SHP77 treated with DMSO at 0.1 percent for 48 hours (cell line): ENCODE measurements around the gene BIRC5.
"Not testable (repeated sequence)": the region's sequence is repeated elsewhere in the genome, so short reads cannot be mapped to it uniquely, and the experiment has no call there.

Source experiments
- DNase-seq: peaks from one replicate; lab custom pipeline; 2025; lab: John Stamatoyannopoulos, UW

Gene BIRC5

DNA sequence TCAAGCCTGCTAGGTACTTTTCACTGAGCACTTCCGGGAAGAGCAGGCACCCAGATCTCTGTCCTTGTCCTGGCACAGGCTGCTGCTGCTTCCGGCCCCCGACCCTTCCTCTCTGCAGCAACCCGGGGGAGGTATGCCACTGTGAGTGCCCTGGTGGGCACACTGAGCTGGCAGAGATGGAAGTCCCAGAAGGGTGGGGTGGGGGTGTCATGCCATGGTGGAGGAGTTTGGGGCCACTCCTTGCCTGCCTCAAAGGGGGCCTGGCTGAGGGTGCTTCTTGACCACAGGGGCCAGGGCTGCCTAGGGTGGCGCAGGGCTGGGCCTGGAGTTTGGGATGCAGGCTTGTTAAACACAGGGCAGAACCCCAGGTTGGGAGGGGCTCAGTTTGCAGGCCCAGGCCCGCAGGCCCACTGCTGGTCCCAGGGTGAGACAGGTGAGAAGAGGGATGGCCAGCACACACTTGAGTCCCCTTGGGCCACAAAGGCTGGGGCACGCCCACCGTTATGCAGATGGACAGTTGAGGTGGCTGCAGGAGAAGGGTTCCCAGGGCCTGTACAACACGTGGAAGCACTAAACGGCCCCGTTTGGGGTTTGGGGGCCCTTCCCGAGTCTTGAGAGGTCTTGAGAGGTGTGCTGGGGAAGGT is 26.1 kb downstream of the BIRC5 start:
- DNase-seq = no peak

DNA sequence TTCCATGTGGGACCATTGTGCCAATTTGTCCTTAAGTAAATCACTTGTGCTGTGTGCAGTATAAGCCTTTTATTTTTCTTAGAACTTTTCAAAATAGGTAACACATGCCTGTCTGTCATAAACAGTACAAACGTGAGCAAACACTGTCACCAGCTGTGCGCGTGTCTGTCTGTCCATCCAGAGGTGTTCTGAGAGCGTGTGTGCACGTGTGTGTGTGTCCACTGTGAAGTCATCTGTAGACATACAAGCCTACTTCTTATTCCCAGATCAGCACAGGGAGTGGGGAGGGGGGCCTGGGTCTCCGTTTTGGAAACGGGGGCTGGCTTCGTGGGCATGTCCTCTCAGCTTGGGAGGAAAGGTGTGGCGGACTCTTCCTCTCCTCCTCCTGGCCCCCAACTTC is 26.8 kb downstream of the BIRC5 start:
- DNase-seq = no peak

DNA sequence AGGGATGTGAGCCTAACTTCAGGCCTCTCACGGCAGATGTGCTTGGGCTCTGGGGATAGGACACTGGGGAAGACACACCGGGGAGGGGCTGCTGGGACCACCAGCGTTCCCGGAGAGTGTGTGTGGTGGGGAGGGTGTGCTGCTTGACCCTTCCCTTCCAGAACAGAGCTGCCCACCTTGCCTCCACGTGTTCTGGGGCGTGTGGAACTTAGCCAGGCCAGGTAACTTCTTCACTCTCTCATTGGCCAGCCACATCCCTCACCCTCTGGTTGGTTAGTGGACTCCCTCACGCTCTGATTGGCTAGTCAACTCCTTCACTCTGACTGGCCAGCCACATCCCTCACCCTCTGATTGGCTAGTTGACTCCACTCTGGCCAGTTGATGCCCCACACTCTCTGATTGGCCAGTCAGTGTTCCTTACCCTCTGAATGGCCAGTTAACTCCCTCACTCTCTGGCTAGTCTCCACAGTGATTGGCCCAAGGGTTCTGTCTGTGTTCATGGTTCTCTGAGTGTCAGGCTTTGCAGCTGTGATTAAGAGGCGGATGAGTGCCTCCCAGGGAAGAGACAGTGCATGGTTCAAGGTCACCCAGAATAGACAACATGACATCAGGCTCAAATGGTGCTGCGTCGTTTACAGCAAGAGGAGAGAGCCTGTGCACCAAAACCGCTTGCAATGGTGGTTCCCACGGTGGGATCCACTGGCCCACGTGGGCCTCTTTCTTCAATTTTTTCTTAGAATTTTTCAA is 27.4 kb downstream of the BIRC5 start:
- peak; percentile 100 for DNase-seq

DNA sequence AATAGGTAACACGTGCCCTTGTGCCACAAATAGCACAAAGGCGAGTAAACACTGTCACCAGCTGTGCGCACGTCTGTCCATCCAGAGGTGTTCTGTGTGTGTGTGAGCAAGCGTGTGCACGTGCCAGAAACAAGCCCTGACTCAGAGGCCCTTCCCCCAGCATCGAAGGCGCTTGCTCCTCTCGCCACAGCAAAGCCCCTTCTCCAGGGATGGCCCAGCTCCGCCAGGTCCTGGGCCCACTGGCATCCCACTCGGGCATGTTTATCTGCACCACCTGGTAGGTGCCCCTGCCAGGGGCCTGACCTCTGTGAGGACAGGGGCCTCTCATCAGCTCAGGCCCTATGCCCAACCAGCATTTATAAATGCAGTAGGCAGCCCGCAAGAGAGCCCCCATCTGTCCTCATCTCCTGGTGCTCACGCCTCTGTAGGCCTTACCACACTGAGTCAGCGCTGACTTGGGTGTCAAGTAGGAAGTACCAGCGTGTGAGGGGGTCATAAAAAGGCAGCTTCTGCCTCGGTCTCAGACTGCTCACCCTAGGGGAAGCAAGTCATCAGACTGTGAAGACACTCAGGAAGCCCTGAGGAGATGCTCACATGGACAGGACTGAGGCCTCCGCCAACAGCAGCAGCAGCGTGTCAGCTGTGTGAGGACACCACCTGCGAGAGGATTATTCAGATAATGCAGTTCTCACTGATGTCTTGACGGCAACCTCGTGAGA is 28.1 kb downstream of the BIRC5 start:
- DNase-seq = peak; percentile 92

DNA sequence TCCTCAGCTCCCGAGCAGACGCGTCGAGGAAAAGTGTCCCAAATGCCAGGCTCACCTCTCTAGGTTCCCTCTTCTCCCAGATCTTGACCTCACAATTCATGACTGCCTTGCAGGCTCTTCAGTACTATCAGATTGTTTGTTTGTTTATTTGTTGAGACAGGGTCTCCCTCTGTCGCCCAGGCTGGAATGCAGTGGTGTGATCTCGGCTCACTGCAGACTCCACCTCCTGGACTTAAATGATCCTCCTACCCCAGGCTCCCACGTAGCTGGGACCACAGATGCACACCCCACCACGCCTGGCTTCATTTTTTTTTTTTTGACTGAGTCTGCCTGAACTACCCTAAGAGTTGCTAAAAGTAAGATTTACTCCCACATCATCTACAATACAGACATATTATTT is 33.3 kb downstream of the BIRC5 start:
- no peak for DNase-seq

DNA sequence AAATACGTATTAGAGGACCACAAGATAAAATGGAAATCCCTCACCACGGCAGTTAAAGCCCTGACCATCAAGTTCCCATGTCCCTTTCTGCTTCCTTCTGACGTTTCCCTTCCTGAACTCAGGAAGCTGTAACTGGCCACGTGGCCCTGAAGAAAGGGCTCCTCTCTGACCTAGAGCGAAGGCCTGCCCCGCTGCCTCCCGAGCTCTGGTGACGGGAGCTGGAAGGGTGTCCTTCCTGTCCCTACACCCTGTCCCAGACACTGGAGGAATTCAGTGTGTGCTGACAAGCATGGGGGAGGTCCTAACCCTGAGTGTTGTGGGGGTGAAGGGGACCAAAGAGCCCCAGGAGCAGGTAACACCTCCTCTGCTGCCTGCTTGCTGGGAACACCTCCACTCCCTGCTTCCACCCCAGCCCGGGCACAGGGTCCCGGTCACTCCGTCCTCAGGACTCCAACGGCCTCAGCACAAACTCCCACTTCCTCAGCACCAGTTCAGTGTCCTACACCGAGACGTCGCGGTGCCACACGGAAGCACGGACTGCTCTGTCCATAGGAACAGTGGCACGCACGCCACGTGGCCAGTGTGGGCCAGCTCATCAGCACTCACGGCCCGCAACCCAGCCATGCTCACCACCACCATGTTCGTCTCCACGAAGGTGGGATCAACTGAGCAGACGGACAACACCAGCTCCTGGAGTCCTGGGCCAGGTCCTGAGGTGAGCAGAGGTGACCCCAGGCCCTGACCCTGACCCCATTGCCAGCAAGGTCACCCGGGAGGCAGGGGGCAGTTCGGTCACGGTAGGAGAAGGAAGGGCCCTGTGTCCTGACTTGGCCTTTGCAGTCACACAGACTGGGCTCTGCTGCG is 34.2 kb downstream of the BIRC5 start:
- no peak for DNase-seq

DNA sequence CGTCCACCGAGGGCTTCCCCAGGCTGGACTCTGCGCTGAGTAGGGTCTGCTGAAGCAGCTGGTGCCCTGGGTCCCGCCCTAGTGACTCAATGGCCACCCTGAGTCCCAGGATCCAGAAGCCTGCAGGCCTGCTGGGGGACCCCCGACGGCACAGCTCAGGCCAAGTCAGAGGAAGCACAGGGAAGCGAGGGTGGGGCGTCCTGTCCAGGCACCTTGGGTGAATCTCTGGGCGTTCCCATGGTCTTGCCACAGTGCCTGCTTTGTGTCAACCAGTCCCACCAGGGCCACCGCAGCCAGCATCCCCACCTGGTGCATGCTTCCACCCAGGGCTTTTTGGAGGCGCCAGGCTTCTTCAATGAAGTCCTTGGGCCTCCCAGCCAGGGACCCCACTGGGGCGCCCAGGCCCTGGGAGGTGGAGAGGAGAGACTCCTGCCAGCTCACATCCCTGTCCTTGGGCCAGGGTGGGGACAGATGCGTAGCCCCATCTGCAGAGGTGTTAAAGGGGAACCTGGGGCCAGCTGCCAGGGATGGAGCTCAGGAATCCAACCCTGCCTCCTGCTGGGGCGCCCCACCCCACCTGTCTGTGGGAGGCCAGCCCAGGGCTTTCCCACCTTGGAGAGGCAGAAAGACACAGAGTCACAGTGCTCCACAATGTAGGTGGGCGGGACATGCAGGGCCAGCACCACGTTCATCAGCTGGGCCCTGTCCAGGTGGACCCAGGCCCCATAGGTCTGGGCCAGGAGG is 35.2 kb downstream of the BIRC5 start:
- DNase-seq = no peak

DNA sequence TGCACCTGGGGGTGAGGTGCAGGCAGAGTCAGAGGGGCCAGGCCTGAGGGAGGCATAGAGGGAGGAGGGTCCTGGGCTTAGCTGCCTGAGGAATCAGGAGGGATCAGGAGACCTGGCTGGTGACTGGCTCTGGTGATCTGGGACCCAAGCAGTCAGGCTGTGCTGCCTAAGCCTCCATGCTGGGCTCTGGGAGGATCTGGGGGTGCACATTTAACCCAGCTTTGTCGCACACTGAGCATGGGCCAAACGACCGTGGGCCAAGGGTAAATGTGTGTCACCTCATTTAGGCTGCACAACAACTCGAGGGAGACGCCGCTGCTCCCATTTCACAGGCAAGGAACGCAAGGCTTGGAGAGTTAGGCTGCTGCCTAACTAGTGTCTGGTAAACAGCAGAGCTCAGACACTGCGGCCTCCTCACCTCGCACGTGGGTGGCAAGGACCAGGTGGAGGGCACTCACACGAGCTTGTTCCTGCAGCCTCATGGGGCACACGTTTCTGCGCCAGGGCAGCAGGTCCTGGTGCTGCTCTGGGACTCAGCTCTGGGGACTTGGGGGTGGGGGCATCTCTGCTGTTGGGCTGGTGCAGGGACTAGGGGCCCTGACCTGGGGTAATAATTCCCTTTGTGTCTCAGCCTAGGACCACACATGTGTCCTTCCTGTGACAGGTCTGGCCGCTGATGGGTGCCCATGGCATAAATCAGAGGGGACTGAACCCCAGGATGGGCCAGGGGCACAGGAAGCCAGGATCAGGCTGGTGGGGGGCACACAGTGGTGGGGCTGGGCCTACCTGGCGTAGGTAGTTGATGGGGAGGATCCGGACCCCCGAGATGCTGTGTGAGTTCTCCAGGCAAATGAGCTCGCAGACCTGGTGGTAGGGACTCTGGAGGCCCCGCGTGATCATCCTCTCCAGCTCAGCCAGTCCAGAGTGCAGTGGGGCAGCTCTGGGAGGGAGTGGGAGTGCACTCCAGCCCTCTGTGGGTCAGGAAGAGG is 36.1 kb downstream of the BIRC5 start:
- DNase-seq = no peak

DNA sequence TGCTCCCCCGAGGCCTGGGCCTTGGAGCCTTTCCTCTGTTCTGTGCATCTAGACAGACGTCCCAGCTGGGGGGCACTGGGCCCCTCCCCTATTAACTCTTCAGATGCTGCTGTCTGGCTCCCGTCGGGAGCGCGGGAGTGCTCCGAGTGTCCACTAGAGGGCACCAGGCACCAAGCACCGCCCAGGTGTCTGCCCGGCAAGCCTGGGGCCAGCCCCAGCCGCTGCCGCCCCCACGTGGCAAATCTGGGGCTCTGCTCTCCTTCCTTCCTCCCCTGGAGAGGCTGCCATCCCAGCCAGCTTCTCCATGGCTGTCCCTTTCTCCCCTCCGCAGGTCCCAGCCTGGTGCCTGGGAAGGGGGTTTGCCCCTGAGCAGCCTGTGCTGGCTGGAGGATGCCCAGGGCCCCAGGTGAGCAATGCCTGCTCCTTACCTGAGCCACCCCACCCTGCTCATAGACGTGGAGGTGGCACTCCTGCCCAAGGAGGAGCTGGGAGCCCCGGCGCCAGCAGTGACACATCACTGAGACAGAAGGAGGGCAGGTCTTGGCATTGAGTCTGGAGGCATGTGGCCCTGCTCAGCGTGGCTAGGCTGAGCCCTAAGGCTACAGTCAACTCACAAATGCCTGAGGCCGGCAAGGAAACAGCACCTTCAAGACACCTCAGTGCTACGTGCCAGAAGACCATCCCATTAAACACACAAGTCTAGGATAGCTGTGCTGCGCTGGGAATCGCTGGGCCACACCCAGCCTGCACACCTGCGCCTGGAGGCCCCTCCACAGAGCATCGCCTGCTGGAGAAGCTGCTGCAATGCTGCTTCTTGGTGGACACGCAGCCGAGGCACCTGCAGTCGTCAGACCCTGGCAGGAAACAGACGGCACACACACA is 37.1 kb downstream of the BIRC5 start:
- peak; percentile 93 for DNase-seq

DNA sequence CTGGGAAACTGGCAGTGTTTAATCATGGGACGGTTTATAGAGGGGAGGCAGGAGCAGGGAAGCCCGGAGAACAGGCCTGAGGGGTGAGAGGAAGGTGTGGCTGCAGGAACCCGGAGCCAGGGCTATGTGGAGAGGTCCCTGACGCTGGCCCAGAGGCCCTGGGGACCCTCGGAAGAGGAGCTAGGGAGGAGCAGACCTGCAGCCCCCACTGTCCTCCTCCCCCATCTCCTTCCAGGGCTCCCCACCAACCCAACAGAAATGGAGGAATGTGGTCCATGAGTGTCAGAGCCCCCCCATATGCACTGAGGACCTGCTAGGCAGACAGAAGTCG is 37.7 kb downstream of the BIRC5 start:
- DNase-seq = no peak

DNA sequence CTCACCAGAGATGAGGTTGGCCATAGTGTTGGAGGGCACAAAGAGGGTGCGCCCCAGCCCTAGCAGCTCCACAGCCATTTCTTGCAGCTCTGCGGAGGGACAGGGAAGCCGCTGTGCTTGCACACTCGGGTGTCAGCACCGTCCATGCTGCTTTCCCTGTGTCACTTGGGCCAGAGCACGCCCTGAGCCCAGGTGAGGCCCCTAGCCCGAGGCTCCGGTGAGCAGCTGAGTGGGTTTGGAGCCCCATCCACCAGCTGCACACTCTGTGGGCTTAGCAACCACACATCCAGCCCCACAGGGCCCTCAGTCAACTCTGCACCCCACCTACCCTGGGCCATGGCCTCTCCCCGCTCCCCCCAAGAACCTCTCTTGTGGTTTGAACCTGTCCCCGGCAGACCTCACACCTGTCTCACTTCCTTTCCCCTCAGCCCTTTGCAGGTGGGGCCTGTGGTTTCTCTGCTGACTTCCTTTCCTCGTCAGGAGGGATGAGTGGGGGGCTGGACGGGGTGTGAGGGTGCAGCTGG is 38.1 kb downstream of the BIRC5 start:
- DNase-seq = no peak

DNA sequence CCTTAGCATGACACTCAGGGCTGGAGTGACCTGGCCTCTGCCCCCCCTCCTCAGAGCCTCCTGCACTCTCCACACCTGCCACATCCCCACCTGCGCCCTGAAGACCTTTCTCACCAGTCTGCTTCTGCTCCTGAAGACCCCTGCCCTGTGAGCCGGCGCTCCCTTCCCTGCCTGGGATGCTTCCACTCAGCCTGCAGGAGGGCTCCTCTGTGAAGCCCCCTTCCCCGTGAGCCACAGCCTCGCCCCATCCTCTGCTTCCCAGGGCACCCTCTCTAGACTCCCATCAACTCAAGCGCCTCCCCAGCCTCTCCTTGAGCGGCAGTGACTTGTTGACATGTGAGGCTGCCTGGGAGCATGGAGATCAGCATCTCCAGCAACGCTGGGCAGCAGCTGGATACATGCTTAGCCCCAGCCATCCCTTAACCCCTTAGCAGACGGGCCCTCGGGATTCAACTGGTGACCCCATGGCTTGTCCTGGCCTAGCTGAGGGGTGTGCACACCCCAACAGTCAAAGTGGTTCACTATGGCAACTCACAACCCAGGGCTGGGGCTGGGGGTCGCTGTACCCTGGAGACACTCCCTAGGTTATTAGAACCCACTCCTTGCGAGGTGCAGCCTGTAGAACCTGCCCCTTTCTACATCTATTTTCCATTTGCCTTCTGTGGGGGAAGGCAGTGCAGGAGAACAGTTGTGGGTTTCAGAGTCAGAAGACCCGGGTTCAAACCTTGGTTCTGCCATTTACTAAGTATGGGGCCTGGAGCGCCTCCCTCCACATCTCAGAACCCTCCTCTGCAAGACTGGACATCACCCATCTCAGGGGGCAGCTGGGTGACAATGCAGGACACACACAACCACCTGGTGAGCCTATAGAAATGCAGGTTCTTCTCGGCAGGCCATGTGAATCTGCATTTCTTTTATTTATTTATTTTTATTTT is 38.9 kb downstream of the BIRC5 start:
- DNase-seq = no peak

DNA sequence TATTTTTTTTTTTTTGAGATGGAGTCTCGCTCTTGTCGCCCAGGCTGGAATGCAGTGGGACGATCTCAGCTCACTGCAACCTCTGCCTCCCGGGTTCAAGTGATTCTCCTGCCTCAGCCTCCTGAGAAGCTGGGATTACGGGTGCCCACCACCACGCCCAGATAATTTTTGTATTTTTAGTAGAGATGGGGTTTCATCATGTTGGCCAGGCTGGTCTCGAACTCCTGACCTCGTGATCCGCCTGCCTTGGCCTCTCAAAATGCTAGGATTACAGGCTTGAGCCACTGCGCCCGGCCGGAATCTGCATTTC is 39.5 kb downstream of the BIRC5 start:
- DNase-seq = not testable (repeated sequence)

DNA sequence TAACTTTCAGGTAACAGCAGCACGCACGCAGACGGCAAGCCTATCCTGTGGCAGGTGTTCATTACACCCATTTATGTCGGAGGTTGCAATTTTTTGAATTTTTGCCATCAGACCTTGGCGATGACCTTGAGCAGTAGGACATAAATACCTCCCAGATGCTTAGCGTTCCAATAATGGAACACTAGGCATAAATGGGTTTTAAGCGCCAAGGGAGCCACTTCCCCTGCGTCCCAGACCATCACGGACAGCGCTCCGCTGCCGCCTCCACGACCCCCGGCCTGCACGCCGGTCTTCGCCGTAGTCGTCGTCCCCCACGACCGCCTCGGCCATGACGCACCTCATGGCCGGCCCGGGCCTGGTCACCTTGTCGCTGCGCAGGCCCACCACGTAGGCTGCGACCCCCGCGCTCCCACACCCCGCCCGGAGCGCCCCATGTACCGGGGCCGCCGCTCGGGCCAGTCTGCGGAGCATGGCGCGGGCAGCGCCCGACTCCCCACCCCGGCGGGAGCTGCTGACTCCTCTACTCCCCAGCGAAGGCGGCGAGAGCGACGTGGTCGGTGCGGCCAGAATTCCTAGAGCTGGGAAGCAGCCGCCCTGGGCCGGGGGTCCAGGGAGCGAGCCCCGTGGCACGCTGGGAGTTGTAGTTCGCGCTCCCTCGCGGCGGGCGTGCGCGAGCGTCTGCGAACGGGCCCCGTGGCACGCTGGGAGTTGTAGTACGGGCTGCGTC is 40.1 kb downstream of the BIRC5 start:
- DNase-seq = peak; percentile 82

DNA sequence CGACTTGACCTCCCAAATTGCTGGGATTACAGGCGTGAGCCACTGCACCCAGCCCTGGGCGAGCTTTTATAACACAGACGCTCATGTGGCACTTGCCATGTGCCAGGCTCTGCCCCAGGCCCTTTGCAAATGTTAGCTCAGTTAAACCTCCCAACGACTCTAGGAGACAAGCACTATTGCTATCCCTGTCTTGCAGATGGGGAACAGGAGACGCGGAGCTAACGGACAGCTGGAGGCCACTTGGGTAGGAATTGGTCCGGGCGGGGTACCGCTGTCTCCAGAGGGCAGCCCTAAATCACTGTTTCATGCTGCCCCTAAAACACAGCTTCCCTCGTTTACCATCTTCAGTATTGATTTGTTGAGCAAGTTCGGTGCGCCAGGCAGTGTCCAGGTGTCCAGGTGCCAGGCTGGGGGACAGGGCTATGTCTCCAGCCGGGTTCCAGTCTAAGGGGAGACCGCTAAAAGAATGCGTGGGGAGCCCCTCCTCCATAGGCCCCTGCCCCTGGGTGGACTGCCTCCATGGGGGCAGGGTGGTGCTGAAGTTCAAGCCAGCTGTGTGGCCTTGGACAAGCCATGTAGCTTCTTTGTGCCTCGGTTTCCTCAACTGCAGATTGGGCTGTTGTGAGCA is 41.1 kb downstream of the BIRC5 start:
- DNase-seq = no peak

DNA sequence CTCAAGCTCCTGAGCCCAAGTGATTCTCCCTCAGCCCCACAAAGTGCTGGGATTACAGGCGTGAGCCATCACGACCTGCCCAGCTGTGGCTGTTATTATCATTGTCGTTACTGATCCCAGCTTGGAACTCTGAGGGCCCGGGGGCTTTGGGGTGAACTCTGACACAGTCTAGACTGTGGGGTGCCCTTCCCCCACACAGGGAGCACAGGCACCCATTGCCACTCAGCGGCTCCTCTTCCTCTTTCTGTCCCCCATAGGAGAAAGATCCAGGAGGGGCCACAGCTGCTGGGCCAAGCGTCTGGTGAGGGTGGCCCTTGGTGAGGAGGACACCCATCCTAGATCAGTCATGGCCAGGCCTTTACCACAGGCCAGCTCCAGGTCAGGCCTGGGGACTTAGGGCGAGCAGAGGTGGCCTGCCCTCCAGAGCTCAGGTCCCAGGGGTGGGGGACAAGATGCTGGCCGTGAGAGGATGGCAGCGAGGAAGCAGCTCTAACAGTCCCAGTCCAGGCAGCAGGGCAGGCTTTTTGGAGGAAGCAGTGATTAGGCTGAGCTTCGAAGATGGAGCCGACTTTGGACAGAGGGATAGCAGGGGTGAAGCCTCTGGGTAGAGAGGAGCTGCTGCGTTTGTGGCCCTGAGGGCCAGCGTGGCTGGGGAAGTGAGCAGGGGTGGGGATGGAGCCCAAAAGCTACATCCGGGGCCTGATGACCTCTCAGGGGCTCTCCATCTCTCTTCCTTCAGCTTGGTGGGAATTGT is 42.1 kb downstream of the BIRC5 start:
- no peak for DNase-seq
